Neural cell (in vitro differentiated cells): Measurements from ENCODE around the gene TMEM151A.

Experiments
- CTCF ChIP-seq: fragments of 450-650 bp; IDR thresholded peaks from 2 replicates; pipeline ENCODE4 v1.5.1; 2014; ENCODE audit warnings: antibody characterized with exemption, mild to moderate bottlenecking, moderate library complexity; ENCODE audit not compliant: poor library complexity, severe bottlenecking
- EP300 ChIP-seq: fragments of 450-650 bp; conservative IDR thresholded peaks from 2 replicates; pipeline ENCODE4 v1.6.1; 2014; ENCODE audit warnings: antibody characterized with exemption, mild to moderate bottlenecking, moderate library complexity; ENCODE audit not compliant: poor library complexity, severe bottlenecking
- EZH2 ChIP-seq: fragments of 200-600, 300-800 bp; shearing (Covaris generic), sonication (generic); IDR thresholded peaks from 2 replicates; pipeline ENCODE4 v1.6.1; 2014; ENCODE audit warnings: antibody characterized with exemption, low read length, borderline replicate concordance, mild to moderate bottlenecking; ENCODE audit not compliant: insufficient read depth, poor library complexity, severe bottlenecking
- MXI1 ChIP-seq: fragments of 450-650 bp; conservative IDR thresholded peaks from 2 replicates; pipeline ENCODE4 v1.6.1; 2014; ENCODE audit warnings: antibody characterized with exemption, mild to moderate bottlenecking; ENCODE audit not compliant: poor library complexity, severe bottlenecking
- POLR2AphosphoS5 ChIP-seq: IDR thresholded peaks from 2 replicates; pipeline ENCODE4 v1.6.1; 2012
- SMC3 ChIP-seq: fragments of 450-650 bp; conservative IDR thresholded peaks from 2 replicates; pipeline ENCODE4 v1.6.1; 2014; ENCODE audit warnings: antibody characterized with exemption, mild to moderate bottlenecking, moderate library complexity; ENCODE audit not compliant: poor library complexity
- TAF1 ChIP-seq: IDR thresholded peaks from 2 replicates; pipeline ENCODE4 v1.6.1; 2012; ENCODE audit warnings: low read depth

DNA sequence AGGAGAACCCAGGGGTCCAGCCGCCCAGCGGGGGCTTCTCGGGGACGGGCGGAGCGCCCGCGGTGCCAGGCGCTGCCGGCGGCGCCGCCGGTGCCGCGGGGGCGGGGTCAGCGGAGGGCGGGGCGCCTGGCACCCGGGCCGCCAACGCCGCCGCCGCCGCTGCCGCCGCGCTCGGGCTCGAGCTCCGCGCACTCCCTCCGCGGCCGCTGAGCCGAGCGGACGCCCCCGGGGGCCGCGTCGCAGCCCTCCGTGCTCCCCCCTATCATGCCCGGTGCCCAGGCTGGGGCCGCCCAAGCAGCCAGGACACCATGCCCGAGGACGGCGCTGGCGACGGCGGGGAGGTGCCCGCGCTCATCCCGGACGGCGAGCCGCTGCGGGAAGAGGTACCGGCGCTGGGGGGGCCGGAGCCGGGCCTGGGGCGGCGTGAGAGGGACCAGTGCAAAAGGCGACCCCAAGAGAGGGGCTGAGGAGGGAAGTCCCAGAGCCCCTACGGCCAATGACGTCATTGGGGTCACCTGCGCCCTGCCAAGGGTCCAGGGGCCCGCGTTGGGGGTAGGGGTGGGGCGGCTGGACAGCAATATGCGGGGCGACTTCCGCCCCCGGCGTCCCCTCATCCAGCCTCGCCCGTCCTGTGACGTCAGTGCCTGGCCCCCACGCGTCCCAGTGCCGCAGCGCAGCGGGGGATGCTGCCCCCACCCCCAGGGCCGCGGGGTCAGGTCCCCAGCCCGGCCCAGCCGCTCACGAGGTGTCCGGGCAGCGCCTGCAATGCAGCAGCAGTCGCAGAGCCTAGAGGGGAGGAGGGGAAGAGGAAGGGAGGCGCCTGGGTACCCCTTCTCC lies at the start of gene TMEM151A:
- TF ChIP-seq CTCF (no peak), TAF1 (no peak), EZH2 (no peak), SMC3 (no peak), POLR2AphosphoS5 (no peak), MXI1 (peak; percentile 21), EP300 (no peak)
